GM12891 (cell line): ENCODE results near the gene ERBB2.

Experiments
- POLR2A ChIP-seq: IDR thresholded peaks from 2 replicates; pipeline ENCODE4 v1.6.1; 2011; ENCODE audit warnings: low read depth, low read length, control low read depth
- POLR2AphosphoS5 ChIP-seq: IDR thresholded peaks from 2 replicates; pipeline ENCODE4 v1.6.1; 2011; ENCODE audit warnings: low read depth, low read length, control low read depth
- POU2F2 ChIP-seq: IDR thresholded peaks from 2 replicates; pipeline ENCODE4 v1.6.1; 2011; ENCODE audit warnings: low read depth, mild to moderate bottlenecking, control low read depth, low read length, moderate library complexity

GRCh38 chr17:39726617-39727016 is 26.8 kb downstream of the ERBB2 start:
- TF ChIP-seq POU2F2 (no peak), POLR2AphosphoS5 (no peak), POLR2A (0 out of 2 replicates have a peak, but pooled peaks have one; percentile 27)
